SU-DHL-6 (cell line): ENCODE data around the gene F2RL3.

Experiments used
- H2AFZ ChIP-seq: fragments of 200-600 bp; sonication (generic); 2 replicates; pipeline ENCODE4 v1.6.1; 2014; ENCODE audit warnings: low read depth, mild to moderate bottlenecking, moderate library complexity, mixed read lengths, antibody characterized with exemption, low read length; ENCODE audit not compliant: severe bottlenecking
- H3F3A ChIP-seq: fragments of 200-600 bp; shearing (Covaris generic); 2 replicates; pipeline ENCODE4 v1.6.0; 2016; ENCODE audit warnings: antibody characterized with exemption, mild to moderate bottlenecking; ENCODE audit not compliant: insufficient read depth
- H3K27ac ChIP-seq: fragments of 200-600 bp; sonication (generic); 2 replicates; pipeline ENCODE4 v1.5.1; 2016; ENCODE audit warnings: low read depth, mild to moderate bottlenecking, low read length, moderate library complexity, mixed read lengths
- H3K27me3 ChIP-seq: fragments of 200-600 bp; sonication (generic), shearing (Covaris generic); 2 replicates; pipeline ENCODE4 v1.6.0; 2014; ENCODE audit warnings: mild to moderate bottlenecking, low read length
- H3K36me3 ChIP-seq: fragments of 200-600 bp; sonication (generic); 2 replicates; pipeline ENCODE4 v1.6.1; 2014; ENCODE audit warnings: mild to moderate bottlenecking, low read length, mixed read lengths
- H3K4me2 ChIP-seq: fragments of 300-600, 200-600 bp; shearing (Covaris generic), sonication (generic); 2 replicates; pipeline ENCODE4 v1.6.0; 2014; ENCODE audit warnings: low read length, low read depth, mild to moderate bottlenecking; ENCODE audit not compliant: poor library complexity, severe bottlenecking
- H3K4me3 ChIP-seq: fragments of 200-600 bp; sonication (generic); 2 replicates; pipeline ENCODE4 v1.5.1; 2014; ENCODE audit warnings: antibody characterized with exemption, low read length, mild to moderate bottlenecking, mixed read lengths; ENCODE audit not compliant: insufficient read depth, poor library complexity, severe bottlenecking
- H3K79me2 ChIP-seq: fragments of 200-600 bp; sonication (generic); 2 replicates; pipeline ENCODE4 v1.6.1; 2014; ENCODE audit warnings: mild to moderate bottlenecking, low read length, moderate library complexity; ENCODE audit not compliant: insufficient read depth
- H3K9ac ChIP-seq: fragments of 200-600 bp; sonication (generic); 2 replicates; pipeline ENCODE4 v1.7.0; 2014; ENCODE audit warnings: mild to moderate bottlenecking, low read length
- H3K9me2 ChIP-seq: fragments of 200-600 bp; sonication (generic); replicated peaks from 2 replicates; pipeline ENCODE4 v1.6.1; 2014; ENCODE audit warnings: low read length; ENCODE audit not compliant: insufficient read depth
- H3K9me3 ChIP-seq: fragments of 200-600 bp; sonication (generic); 2 replicates; pipeline ENCODE4 v1.6.1; 2014; ENCODE audit warnings: low read length, mixed read lengths; ENCODE audit not compliant: insufficient read depth
- H4K20me1 ChIP-seq: fragments of 200-600 bp; sonication (generic); 2 replicates; pipeline ENCODE4 v1.6.1; 2014; ENCODE audit warnings: low read depth, mild to moderate bottlenecking, antibody characterized with exemption, low read length, moderate library complexity, mixed read lengths
- EZH2phosphoT487 ChIP-seq: fragments of 200-600 bp; sonication (generic), shearing (Covaris generic); conservative IDR thresholded peaks from 2 replicates; pipeline ENCODE4 v1.6.1; 2018; ENCODE audit warnings: mild to moderate bottlenecking, antibody characterized with exemption, low read length, moderate library complexity, mixed read lengths
- TF ChIP-seq, protein P1 (sequence below): fragments of 200-600 bp; sonication (generic); IDR thresholded peaks from one replicate; pipeline ENCODE4 v1.5.1; 2017; ENCODE audit warnings: antibody characterized with exemption, mild to moderate bottlenecking, low read length, moderate library complexity; ENCODE audit not compliant: insufficient read depth, poor library complexity, severe bottlenecking

F2RL3 gene

DNA sequence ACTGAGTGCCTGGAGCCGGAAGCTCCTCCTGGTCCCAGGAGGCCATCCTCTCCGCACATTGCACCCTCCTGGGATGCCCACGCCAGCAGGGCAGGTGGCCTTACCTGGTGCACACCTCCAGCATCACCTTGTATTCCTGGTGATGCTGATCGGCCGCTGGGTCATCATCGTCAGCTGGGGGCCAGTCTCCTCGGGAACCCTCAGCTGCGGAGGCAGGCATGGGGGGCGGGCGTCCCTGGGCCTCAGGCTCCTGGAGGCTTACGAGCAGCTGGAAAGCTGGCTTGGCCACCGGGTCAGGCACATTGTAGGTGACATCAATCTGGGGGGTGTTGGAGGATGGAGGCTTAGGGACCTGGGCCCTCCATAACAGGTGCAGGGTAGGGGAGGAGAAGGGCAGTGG is 13.7 kb downstream of the F2RL3 start:
- no peak overlapping the region for H3K27ac ChIP-seq
- H3F3A ChIP-seq, result no peaks in the 10 kb centered on the region
- no peaks in the 10 kb centered on the region for H3K79me2 ChIP-seq
- H2AFZ ChIP-seq, result no peak overlapping the region
- H4K20me1 ChIP-seq, result no peaks in the 10 kb centered on the region
- H3K9me3 ChIP-seq, result no peaks in the 10 kb centered on the region
- no peaks in the 10 kb centered on the region for H3K27me3 ChIP-seq
- H3K36me3 ChIP-seq, result no peaks in the 10 kb centered on the region
- no peak for TF ChIP-seq EZH2phosphoT487
- TF ChIP-seq, protein P1, sequence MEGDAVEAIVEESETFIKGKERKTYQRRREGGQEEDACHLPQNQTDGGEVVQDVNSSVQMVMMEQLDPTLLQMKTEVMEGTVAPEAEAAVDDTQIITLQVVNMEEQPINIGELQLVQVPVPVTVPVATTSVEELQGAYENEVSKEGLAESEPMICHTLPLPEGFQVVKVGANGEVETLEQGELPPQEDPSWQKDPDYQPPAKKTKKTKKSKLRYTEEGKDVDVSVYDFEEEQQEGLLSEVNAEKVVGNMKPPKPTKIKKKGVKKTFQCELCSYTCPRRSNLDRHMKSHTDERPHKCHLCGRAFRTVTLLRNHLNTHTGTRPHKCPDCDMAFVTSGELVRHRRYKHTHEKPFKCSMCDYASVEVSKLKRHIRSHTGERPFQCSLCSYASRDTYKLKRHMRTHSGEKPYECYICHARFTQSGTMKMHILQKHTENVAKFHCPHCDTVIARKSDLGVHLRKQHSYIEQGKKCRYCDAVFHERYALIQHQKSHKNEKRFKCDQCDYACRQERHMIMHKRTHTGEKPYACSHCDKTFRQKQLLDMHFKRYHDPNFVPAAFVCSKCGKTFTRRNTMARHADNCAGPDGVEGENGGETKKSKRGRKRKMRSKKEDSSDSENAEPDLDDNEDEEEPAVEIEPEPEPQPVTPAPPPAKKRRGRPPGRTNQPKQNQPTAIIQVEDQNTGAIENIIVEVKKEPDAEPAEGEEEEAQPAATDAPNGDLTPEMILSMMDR, result no peak
- H3K9me2 ChIP-seq, result no peaks in the 10 kb centered on the region
- H3K4me3 ChIP-seq, result no peak overlapping the region
- no peak overlapping the region for H3K4me2 ChIP-seq
- no peak overlapping the region for H3K9ac ChIP-seq

DNA sequence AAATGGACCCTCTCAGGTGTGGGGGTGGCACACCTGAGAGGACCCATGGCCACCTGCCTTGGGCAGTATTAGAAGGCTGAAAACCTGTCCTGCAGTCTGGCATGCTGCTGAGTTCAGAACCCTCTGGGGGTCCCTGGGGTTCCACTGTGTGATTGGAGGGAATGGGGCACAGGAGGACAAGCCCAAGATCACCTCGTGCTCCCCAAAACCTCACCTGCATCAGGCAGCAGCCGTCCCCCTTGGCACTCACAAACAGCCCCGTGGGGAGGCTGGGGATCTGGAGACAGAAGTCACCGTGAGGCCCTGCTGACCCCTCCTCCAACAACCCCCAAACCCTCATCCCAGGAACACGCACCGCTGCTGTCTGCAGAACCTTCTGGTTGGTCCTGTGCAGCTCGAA is 14.5 kb downstream of the F2RL3 start:
- H3F3A ChIP-seq, result no peaks in the 10 kb centered on the region
- H4K20me1 ChIP-seq, result no peaks in the 10 kb centered on the region
- no peaks in the 10 kb centered on the region for H3K36me3 ChIP-seq
- TF ChIP-seq, protein P1, result no peak
- TF ChIP-seq EZH2phosphoT487, result no peak
- H3K79me2 ChIP-seq, result no peaks in the 10 kb centered on the region
- no peak overlapping the region for H3K9ac ChIP-seq
- no peaks in the 10 kb centered on the region for H3K27me3 ChIP-seq
- H3K4me3 ChIP-seq, result no peak overlapping the region
- no peak overlapping the region for H3K4me2 ChIP-seq
- H3K9me2 ChIP-seq, result no peaks in the 10 kb centered on the region
- no peak overlapping the region for H2AFZ ChIP-seq
- H3K27ac ChIP-seq, result no peak overlapping the region
- no peaks in the 10 kb centered on the region for H3K9me3 ChIP-seq

DNA sequence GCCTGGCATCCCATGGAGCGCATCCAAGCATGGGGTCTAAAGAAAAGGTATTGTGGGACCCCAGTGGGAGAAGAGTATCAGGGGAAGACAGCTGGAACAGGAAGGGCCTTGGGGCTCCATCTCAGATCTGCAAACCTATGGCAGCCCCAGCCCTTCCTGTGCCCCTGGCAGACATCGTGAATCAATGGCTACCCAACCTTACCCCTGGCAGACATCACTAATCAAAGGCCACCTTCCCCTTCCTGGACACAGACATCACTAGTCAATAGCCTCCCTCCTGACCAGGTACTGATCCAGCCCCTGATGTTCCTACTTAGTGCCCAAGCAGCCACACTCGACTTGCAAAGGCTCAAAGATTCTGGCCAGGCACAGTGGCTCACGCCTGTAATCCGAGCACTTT is 15.8 kb downstream of the F2RL3 start:
- no peaks in the 10 kb centered on the region for H3K79me2 ChIP-seq
- no peak overlapping the region for H3K9ac ChIP-seq
- no peaks in the 10 kb centered on the region for H3K9me3 ChIP-seq
- H4K20me1 ChIP-seq, result no peaks in the 10 kb centered on the region
- TF ChIP-seq, protein P1, result no peak
- TF ChIP-seq EZH2phosphoT487, result no peak
- H3F3A ChIP-seq, result no peaks in the 10 kb centered on the region
- H3K36me3 ChIP-seq, result no peaks in the 10 kb centered on the region
- no peaks in the 10 kb centered on the region for H3K9me2 ChIP-seq
- H3K4me3 ChIP-seq, result no peak overlapping the region
- H3K27me3 ChIP-seq, result no peaks in the 10 kb centered on the region
- no peak overlapping the region for H3K4me2 ChIP-seq
- H2AFZ ChIP-seq, result no peak overlapping the region
- H3K27ac ChIP-seq, result no peak overlapping the region

DNA sequence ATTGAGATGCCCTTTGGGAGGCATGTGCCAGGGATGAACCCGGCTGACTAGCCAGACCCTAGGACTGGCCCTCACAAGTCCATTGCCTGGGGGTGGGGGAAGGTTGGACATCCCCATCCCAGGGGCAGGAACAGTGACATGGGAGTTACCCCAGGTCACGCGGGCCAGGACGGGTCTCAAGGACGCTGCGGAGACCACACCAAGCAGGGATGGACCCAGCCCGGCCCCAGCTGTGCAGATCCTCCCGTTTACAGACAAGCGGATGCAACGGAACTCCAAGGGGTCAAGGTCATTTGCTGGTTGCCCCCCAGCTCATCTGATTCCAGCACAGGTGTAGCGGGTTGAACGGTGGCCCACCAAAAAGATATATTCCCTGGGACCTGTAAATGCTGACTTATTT is 20.0 kb downstream of the F2RL3 start:
- Histone ChIP-seq H4K20me1 (no peaks in the 10 kb centered on the region), H3F3A (no peaks in the 10 kb centered on the region), H3K27me3 (no peaks in the 10 kb centered on the region), H3K9ac (no peak overlapping the region), H3K4me3 (no peak overlapping the region), H3K79me2 (no peaks in the 10 kb centered on the region), H2AFZ (no peak overlapping the region), H3K9me2 (no peaks in the 10 kb centered on the region), H3K4me2 (no peak overlapping the region), H3K9me3 (peaks cover 17% of the 10 kb centered on the region), H3K36me3 (no peaks in the 10 kb centered on the region), H3K27ac (no peak overlapping the region)
- TF ChIP-seq EZH2phosphoT487, result no peak
- TF ChIP-seq, protein P1, result no peak
